B cell (primary cell): Measurements from ENCODE around the gene DHDDS. TPM values are rescaled to one million over a fixed set of nuclear protein-coding genes. Genes with fewer than 3 reads are reported as not detected.

Experiments
- ATAC-seq: fragments of 200-7000 bp; cut with Tn5 transposase; one replicate; pipeline ENCODE4 v1.10.0; 2021; ENCODE audit warnings: low read depth, mild to moderate bottlenecking, moderate number of reproducible peaks, moderate library complexity
- CTCF ChIA-PET: fragments of 350-600 bp; sonication (Branson Sonifier 250); formaldehyde crosslinking; loops from one replicate; lab custom pipeline; 2021; ENCODE audit warnings: antibody characterized with exemption, inconsistent platforms; lab: Charles Lee
- POLR2A ChIA-PET: fragments of 350-600 bp; sonication (Branson Sonifier 250); formaldehyde crosslinking; loops from one replicate; lab custom pipeline; 2021; ENCODE audit warnings: antibody characterized with exemption; lab: Charles Lee
- DNase-seq: peaks from one replicate; pipeline ENCODE4 v3.0.0; 2013
- H2AFZ ChIP-seq: 2 replicates; pipeline ENCODE4 v1.6.1; 2012; ENCODE audit warnings: mild to moderate bottlenecking, low read depth, low read length; ENCODE audit not compliant: insufficient read depth, poor library complexity, severe bottlenecking
- H3K27ac ChIP-seq, 2 donors: 1 replicate in 1 of 2; 2 replicates in 1 of 2; pipeline ENCODE4 v1.5.1; 2012 to 2013; ENCODE audit warnings: low read length in 2 of 2, mild to moderate bottlenecking in 2 of 2, moderate library complexity in 1 of 2
- H3K27me3 ChIP-seq, 4 experiments: fragments of 200-600 bp in 1 of 4; sonication (generic) in 1 of 4; replicated peaks in 1 of 4; 1 replicate in 2 of 4; 2 replicates in 2 of 4; pipeline versions ENCODE4 v1.6.1 to v1.7.0; 2013 to 2016; ENCODE audit warnings: low read length in 3 of 4, mild to moderate bottlenecking in 2 of 4, mixed read lengths in 1 of 4, moderate library complexity in 1 of 4; ENCODE audit not compliant: insufficient read depth in 4 of 4, control insufficient read depth in 3 of 4; ENCODE audit errors: control extremely low read depth in 1 of 4
- H3K36me3 ChIP-seq, 2 experiments: replicated peaks in 1 of 2; 1 replicate in 1 of 2; 2 replicates in 1 of 2; pipeline versions ENCODE4 v1.6.1 to v1.7.1; 2013; ENCODE audit warnings: low read length in 1 of 2; ENCODE audit not compliant: insufficient read depth in 2 of 2, control insufficient read depth in 1 of 2; ENCODE audit errors: control extremely low read depth in 1 of 2, extremely low read depth in 1 of 2
- H3K4me1 ChIP-seq, 2 donors: fragments of 200-600 bp in 1 of 2; sonication (generic) in 1 of 2; 1 replicate in 1 of 2; 2 replicates in 1 of 2; pipeline versions ENCODE4 v1.5.1 to v1.6.1; 2013 to 2017; ENCODE audit warnings: low read length in 2 of 2; ENCODE audit not compliant: control insufficient read depth in 2 of 2, insufficient read depth in 2 of 2
- H3K4me2 ChIP-seq: replicated peaks from 2 replicates; pipeline ENCODE3; 2012; ENCODE audit warnings: mild to moderate bottlenecking, low read depth, low read length; ENCODE audit not compliant: poor library complexity, severe bottlenecking
- H3K4me3 ChIP-seq, 5 experiments: fragments of 200-600 bp in 1 of 5; sonication (generic) in 1 of 5; 1 replicate in 3 of 5; 2 replicates in 2 of 5; pipeline versions ENCODE4 v1.5.1 to v1.7.0; 2011 to 2016; ENCODE audit warnings: low read length in 4 of 5, mild to moderate bottlenecking in 4 of 5, low read depth in 2 of 5, control low read depth in 1 of 5, moderate library complexity in 1 of 5; ENCODE audit not compliant: insufficient read depth in 1 of 5; ENCODE audit errors: control extremely low read depth in 1 of 5, extremely low read depth in 1 of 5
- H3K79me2 ChIP-seq: fragments of 200-600 bp; sonication (generic); one replicate; pipeline ENCODE4 v1.6.0; 2016; ENCODE audit warnings: low read length; ENCODE audit not compliant: control insufficient read depth, insufficient read depth
- H3K9ac ChIP-seq: fragments of 200-600 bp; sonication (generic); 2 replicates; pipeline ENCODE4 v1.6.1; 2017; ENCODE audit warnings: mild to moderate bottlenecking, low read length, moderate library complexity
- H3K9me3 ChIP-seq, 3 donors: one replicate each; pipeline versions ENCODE4 v1.6.1 to v1.7.1; 2013; ENCODE audit warnings: low read length in 2 of 3; ENCODE audit not compliant: control insufficient read depth in 2 of 3, insufficient read depth in 1 of 3; ENCODE audit errors: control extremely low read depth in 1 of 3
- H4K20me1 ChIP-seq: 2 replicates; pipeline ENCODE4 v1.6.0; 2012; ENCODE audit warnings: mild to moderate bottlenecking, low read length; ENCODE audit not compliant: insufficient read depth, control insufficient read depth, poor library complexity, severe bottlenecking
- H3K27ac Mint-ChIP-seq: one replicate; pipeline ENCODE4 v1.8.0; 2021; ENCODE audit warnings: mixed read lengths
- H3K27me3 Mint-ChIP-seq: one replicate; pipeline ENCODE4 v1.8.0; 2021; ENCODE audit warnings: mixed read lengths
- H3K4me1 Mint-ChIP-seq: one replicate; pipeline ENCODE4 v1.8.0; 2021; ENCODE audit warnings: mixed read lengths
- H3K4me3 Mint-ChIP-seq: one replicate; pipeline ENCODE4 v1.8.0; 2021; ENCODE audit warnings: mixed read lengths
- H3K9me3 Mint-ChIP-seq: one replicate; pipeline ENCODE4 v1.8.0; 2022; ENCODE audit warnings: mixed read lengths; ENCODE audit not compliant: insufficient read depth
- EZH2 ChIP-seq: IDR thresholded peaks from 2 replicates; pipeline ENCODE4 v1.6.1; 2012; ENCODE audit warnings: borderline replicate concordance, low read depth, mild to moderate bottlenecking, moderate library complexity, low read length; ENCODE audit not compliant: insufficient read depth, poor library complexity, severe bottlenecking
- WGBS: methylation state at CpG from one replicate; pipeline ENCODE4 v1.1.5; 2013; ENCODE audit warnings: missing lambda C conversion rate; ENCODE audit not compliant: insufficient coverage; 5-methylcytosine and 5-hydroxymethylcytosine counted together
- intact Hi-C: fragments of 100-400 bp; cut with micrococcal nuclease; formaldehyde crosslinking; loops from one replicate; pipeline ENCODE4 v1.10.0; 2022
- polyA plus RNA-seq: library from polyadenylated mRNA; depleted of rRNA; stranded (reverse); fragments of >200 nt; gene quantifications from 2 replicates; pipeline ENCODE4 v1.2.3, GENCODE V29; 2012
- total RNA-seq, 2 donors: library from RNA; stranded (reverse); fragments of 120-200 nt in 1 of 2; gene quantifications; 1 replicate in 1 of 2; 2 replicates in 1 of 2; pipeline versions ENCODE4 v1.2.3 to v1.2.4, GENCODE V29; 2013 to 2022
- TF ChIP-seq, protein P1 (sequence below): fragments of 200-600 bp; IDR thresholded peaks from one replicate; pipeline ENCODE4 v1.8.0; 2022; ENCODE audit warnings: antibody characterized with exemption, mild to moderate bottlenecking

DHDDS gene
- total and polyA plus RNA-seq, 2 donors (not counting 1 experiment from before 2014, with no cell fraction given): 20.4 to 54.2 TPM

- Mint-ChIP-seq H3K4me1 (peaks cover 3% of the 10 kb centered on the region), H3K4me3 (no peak overlapping the region), H3K27me3 (no peaks in the 10 kb centered on the region), H3K27ac (no peak overlapping the region), H3K9me3 (no peaks in the 10 kb centered on the region)
- Histone ChIP-seq H3K36me3 (no peaks in the 10 kb centered on the region), H3K4me1 (no peaks in the 10 kb centered on the region), H3K27me3 (no peaks in the 10 kb centered on the region), H3K4me2 (no peak overlapping the region), H3K79me2 (no peaks in the 10 kb centered on the region), H3K27ac (no peak overlapping the region), H4K20me1 (no peaks in the 10 kb centered on the region), H3K9ac (no peak overlapping the region), H3K4me3 (no peak overlapping the region), H3K9me3 (no peaks in the 10 kb centered on the region), H2AFZ (no peak overlapping the region)
- WGBS: 100% methylated on average over 1 of the region's 3 CpGs
- ATAC-seq (no peak), DNase-seq (no peak)
- POLR2A ChIA-PET: no interaction called here
- intact Hi-C loops: no loop called here
- CTCF ChIA-PET: no interaction called here
- TF ChIP-seq, protein P1, sequence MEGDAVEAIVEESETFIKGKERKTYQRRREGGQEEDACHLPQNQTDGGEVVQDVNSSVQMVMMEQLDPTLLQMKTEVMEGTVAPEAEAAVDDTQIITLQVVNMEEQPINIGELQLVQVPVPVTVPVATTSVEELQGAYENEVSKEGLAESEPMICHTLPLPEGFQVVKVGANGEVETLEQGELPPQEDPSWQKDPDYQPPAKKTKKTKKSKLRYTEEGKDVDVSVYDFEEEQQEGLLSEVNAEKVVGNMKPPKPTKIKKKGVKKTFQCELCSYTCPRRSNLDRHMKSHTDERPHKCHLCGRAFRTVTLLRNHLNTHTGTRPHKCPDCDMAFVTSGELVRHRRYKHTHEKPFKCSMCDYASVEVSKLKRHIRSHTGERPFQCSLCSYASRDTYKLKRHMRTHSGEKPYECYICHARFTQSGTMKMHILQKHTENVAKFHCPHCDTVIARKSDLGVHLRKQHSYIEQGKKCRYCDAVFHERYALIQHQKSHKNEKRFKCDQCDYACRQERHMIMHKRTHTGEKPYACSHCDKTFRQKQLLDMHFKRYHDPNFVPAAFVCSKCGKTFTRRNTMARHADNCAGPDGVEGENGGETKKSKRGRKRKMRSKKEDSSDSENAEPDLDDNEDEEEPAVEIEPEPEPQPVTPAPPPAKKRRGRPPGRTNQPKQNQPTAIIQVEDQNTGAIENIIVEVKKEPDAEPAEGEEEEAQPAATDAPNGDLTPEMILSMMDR: no peak
- no peak for TF ChIP-seq EZH2
Observed at GRCh38 chr1:26493938-26494337, 61.8 kb downstream of the DHDDS start.

GRCh38 chr1:26496861-26497260 lies 64.7 kb downstream of the DHDDS start:
- Histone ChIP-seq H3K9ac (no peak overlapping the region), H3K9me3 (no peaks in the 10 kb centered on the region), H3K4me1 (peaks cover 7 to 18% of the 10 kb centered on the region in 2 donors), H3K4me2 (no peak overlapping the region), H3K27ac (no peak overlapping the region), H4K20me1 (no peaks in the 10 kb centered on the region), H3K36me3 (no peaks in the 10 kb centered on the region), H3K27me3 (no peaks in the 10 kb centered on the region), H2AFZ (no peak overlapping the region), H3K4me3 (no peak overlapping the region), H3K79me2 (no peaks in the 10 kb centered on the region)
- ChIA-PET POLR2A (interaction anchor here (0.9 kb wide), 1 partner anchor 181 kb away, joined by 6 read pairs; no protein-coding TSS in a partner anchor), CTCF (no interaction called here)
- H3K27ac Mint-ChIP-seq: no peak overlapping the region
- no peak overlapping the region for H3K4me3 Mint-ChIP-seq
- no peak for DNase-seq
- no peaks in the 10 kb centered on the region for H3K27me3 Mint-ChIP-seq
- TF ChIP-seq, protein P1: no peak
- TF ChIP-seq EZH2: no peak
- H3K9me3 Mint-ChIP-seq: no peaks in the 10 kb centered on the region
- WGBS: 78% methylated on average over 3 of the region's 4 CpGs
- peaks cover 9% of the 10 kb centered on the region for H3K4me1 Mint-ChIP-seq
- intact Hi-C loops: no loop called here
- no peak for ATAC-seq
